Caki2 (cell line): Measurements from ENCODE around the gene ARHGAP45. TPM values are rescaled to one million over a fixed set of nuclear protein-coding genes. Genes with fewer than 3 reads are reported as not detected.
A peak's percentile ranks its signal among the peaks of the same experiment; 100 is the strongest.

Source experiments
- DNase-seq: peaks from one replicate; pipeline ENCODE4 v3.0.0-alpha.2; 2015; ENCODE audit warnings: low read depth
- in situ Hi-C: cut with HindIII; loops from 2 replicates; pipeline ENCODE4 v1.10.0; 2016; ENCODE audit warnings: low sequenced_read_pairs, low pct_unique_long_range_greater_than_20kb, mixed read lengths
- total RNA-seq: library from RNA; depleted of rRNA; stranded (reverse); fragments of >200 nt; shearing (Covaris generic); gene quantifications from 2 replicates; pipeline ENCODE4 v1.2.3, GENCODE V29; 2014; ENCODE audit warnings: low replicate concordance

The ARHGAP45 gene
- total RNA-seq, 1 experiment from 2014 or later, result 17.3 TPM

DNA sequence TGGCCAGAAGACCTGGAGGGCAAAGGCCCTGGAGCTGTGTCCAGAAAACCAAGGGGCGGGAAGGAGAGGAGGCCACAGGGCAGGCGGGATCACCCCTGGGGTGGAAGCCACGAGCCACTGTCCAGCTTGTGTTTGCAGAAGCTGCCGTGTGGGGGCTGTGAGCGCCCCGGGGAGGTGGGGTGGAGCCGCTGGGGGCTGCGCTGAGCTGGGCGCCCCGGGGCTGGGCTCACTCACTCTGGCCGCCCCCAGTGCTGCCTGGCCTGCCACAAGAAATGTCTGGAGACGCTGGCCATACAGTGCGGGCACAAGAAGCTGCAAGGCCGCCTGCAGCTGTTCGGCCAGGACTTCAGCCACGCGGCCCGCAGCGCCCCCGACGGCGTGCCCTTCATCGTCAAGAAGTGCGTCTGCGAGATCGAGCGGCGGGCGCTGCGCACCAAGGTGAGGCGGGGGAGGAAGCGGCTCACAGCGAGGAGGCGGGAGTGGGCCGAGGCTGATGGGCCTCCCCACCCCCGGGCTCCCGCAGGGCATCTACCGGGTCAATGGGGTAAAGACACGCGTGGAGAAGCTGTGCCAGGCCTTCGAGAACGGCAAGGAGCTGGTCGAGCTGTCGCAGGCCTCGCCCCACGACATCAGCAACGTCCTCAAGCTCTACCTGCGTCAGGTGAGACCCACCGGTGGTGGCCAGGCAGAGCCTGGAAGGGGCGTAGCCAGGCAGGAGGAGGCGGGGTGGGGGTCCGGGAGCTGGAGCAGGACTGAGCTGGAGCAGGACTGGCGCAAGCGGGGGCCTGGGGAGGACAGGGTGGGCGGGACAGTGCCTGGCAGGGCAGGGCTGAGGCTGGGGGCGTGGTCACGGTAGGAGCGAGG, 14.6 kb downstream of the ARHGAP45 start:
- no peak for DNase-seq
- in situ Hi-C loops, result no loop called here

GRCh38 chr19:1082165-1082927, 15.4 kb downstream of the ARHGAP45 start:
- peak; percentile 82 for DNase-seq
- in situ Hi-C loops, result no loop called here

- DNase-seq, result no peak
- in situ Hi-C loops, result no loop called here
Observed at GRCh38 chr19:1082928-1083816, 16.2 kb downstream of the ARHGAP45 start.

DNA sequence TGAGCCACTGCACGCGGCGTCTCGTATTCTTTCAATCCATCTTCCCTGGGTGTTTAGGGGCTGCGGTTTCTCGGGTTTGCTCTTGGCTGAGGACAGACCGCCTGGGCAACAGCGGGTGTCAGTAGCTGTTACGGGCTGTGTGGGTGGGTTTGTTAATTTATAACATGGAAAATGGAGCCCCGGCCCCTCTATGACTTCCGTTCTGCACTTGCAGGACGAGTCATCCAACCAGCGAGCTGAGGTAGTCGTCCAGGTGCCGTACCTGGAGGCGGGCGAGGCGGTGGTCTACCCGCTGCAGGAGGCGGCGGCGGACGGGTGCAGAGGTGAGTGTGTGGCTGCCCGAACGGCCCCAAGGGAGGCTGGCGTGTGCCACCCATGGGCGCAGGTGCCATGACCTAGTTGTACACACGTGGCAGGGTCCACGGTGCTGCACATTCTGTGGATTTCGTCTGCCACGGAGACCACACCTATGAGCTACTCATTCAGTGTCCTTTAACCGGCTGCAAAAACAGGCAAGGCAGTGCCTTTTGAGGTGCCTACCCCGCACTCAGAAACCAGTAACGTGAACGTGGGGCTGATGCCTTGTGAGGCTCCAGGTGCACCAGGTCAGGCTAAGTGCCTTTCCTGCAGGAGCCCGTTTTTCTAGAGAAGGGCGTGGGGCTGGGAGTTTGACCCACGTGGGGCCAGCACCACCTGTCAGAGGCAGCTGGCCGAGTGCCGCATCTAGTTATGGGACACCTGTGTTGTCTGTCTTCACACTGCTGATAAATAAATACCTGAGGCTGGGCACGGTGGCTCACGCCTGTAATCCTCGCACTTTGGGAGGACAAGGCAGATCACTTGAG, 17.3 kb downstream of the ARHGAP45 start:
- in situ Hi-C loops, result no loop called here
- no peak for DNase-seq

GRCh38 chr19:1085053-1085658, 18.2 kb downstream of the ARHGAP45 start:
- in situ Hi-C loops, result no loop called here
- DNase-seq, result no peak

DNA sequence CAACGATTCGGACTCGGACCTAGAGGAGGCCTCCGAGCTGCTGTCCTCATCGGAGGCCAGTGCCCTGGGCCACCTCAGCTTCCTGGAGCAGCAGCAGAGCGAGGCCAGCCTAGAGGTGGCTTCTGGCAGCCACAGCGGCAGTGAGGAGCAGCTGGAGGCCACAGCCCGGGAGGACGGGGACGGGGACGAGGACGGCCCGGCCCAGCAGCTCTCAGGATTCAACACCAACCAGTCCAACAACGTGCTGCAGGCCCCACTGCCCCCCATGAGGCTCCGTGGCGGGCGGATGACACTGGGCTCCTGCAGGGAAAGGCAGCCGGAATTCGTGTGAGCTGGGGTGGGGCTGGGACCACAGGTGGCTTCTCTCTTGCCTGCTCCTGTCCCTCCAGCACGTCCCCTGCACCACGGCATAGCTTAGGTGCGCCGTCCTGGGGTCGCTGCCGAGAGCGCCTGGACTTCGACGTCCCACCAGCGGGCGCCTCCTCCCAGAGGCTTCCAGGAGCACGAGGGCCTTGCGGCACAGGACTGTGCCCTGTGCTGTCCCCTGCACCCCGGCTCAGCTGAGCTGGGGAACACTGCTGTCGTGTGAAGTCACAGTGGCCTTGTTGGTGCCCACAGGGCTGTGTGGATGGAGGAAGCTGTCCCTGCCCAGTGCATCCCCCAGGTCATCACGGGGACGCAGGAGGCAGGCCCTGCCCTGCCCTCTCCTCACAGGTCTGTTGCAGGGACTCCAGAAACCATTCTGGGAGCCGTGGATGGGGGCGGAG, 18.9 kb downstream of the ARHGAP45 start:
- in situ Hi-C loops, result no loop called here
- no peak for DNase-seq

DNA sequence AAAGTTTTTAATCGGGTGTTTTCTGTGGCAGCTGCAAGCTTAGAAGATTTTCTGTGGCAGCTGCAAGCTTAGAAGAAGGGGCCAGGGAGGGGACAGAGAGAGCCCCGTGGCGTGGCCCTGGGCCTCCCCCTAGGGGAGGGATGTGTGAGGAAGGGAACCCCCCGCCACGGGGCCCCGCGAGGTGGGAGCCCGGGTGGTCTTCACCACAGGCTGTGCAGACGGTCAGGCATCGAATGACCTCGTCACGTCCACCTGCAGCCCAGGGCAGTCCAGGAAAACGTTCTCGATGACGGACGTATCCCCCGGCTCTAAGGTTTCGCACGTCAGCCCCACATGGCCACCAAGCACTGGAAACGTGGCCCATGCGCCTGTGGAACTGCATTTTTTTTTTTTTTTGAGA, 19.6 kb downstream of the ARHGAP45 start:
- DNase-seq, result no peak
- in situ Hi-C loops, result no loop called here

DNA sequence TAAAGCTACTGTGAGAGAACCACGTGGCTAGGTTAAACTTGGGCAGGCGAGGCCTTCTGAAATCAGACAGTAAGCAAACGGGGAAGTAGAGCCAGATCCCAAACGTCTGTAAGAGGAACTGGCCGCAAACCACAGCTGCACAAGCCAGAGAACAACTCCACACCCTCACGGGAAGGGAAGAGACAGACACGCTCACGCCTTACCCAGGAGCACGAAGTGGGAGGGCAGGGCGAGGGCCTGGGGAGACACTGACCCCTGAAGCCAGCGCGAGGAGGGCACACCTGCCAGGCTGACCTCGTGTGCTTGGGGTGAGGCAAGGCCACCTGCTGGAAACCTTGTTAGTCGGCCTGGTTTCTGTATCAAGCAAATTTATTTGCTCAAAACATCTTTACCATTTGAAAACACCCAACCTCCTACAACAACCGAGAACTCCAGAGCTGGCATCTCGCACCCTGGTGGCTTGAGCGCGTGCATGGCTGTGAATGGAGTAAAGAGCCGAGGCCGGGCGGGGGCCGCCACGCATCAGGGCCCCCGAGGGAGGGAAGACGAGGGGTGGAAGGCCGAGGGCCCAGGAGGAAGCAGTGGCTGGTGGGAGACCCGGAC, 20.9 kb downstream of the ARHGAP45 start:
- in situ Hi-C loops, result no loop called here

DNA sequence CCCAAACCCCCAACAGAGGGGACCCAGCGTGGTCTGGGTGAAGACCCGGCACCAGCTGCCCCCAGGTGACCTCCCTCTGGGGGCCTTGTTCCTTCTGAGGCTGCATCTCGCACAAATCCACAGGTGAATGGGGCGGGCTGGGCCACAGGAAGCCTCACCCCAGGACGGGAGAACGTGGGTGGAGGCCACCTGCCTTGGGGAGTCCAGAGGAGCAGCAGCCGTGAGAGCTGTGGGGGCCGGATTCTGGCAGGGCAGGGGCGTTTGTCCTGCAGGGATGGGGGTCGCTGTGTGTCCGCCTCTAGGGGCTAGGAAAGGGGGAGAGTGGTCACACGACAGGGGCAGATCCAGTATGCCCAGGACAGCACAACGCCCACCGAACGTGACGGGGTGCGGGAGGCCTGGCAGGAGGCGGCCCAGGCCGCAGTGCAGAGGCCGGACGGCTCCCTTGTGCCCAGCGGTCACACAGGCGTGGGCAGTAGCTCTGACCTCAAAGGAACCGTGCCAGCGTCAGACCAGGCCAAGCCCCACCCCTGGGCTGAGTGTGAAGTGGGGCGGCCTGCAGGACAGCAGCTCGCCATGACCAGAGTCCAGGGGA, 21.5 kb downstream of the ARHGAP45 start:
- DNase-seq, result no peak
- in situ Hi-C loops, result no loop called here

More for the DNA sequence above, 20.9 kb downstream of the ARHGAP45 start:
- DNase-seq, result no peak

GRCh38 chr19:1089126-1089771, 22.3 kb downstream of the ARHGAP45 start:
- DNase-seq, result no peak
- in situ Hi-C loops, result no loop called here

DNA sequence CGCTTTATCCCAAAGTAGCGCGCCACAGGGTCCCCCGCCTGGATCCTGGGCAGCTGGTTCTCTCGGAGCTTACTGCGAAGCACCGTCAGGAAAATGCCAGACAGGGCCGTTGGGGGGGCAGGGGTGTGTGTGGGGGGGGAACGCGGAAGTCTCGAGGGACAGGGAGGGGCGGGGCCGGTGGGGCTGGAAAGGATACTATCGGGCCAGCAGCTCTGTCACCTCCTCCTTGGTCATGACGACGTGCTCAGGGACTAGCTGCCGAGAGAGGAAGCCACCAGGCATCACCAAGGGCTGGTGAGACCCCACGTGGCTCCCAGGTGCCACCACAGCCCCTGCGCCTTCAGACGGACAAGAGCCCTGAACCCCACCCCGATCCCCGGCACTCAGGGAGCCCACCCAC, 22.9 kb downstream of the ARHGAP45 start:
- no peak for DNase-seq
- in situ Hi-C loops, result no loop called here

- in situ Hi-C loops, result no loop called here
- DNase-seq, result no peak
Observed at GRCh38 chr19:1090731-1091543, 24.0 kb downstream of the ARHGAP45 start.

GRCh38 chr19:1091544-1092175, 24.7 kb downstream of the ARHGAP45 start:
- in situ Hi-C loops, result no loop called here
- no peak for DNase-seq

DNA sequence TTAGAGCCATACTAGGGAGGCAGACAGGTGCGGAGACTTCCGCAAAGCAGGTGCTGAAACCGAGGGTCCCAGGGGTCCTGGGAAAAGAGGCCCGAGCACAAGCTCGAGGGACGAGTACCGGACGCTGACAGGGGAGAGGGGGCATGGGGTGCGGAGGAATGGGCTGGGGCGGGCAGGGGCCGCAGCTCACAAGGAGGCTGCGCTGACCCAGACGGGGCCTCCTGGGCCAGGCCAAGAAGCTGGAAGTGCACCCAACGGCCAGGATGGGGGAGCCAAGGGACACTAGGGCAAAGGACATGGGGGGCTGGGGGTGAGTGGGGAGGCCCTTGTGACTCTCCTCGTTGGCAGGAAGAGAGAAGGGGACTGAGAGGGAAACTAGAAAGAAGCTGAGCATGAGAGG, 26.4 kb downstream of the ARHGAP45 start:
- in situ Hi-C loops, result no loop called here
- no peak for DNase-seq
